Right lobe of liver (tissue), 6 donors: ENCODE results near the gene TNP2. TPM values are rescaled to one million over a fixed set of nuclear protein-coding genes. Genes with fewer than 3 reads are reported as not detected.

ENCODE experiments used
- ATAC-seq, 4 donors: fragments of 200-7000 bp; cut with Tn5 transposase; one replicate each; pipeline ENCODE4 v1.9.1; 2020; ENCODE audit warnings: mild to moderate bottlenecking in 4 of 4, moderate library complexity in 4 of 4
- DNase-seq, 3 donors: peaks; one replicate each; pipeline ENCODE4 v3.0.0-alpha.2; 2020
- H3K27ac ChIP-seq, 3 donors: fragments of 200-600 bp; one replicate each; pipeline ENCODE4 v1.8.0; 2022
- H3K27me3 ChIP-seq, 2 donors: fragments of 200-600 bp; one replicate each; pipeline ENCODE4 v1.8.0; 2022
- H3K36me3 ChIP-seq, 4 donors: fragments of 200-600 bp; sonication (generic) in 1 of 4; one replicate each; pipeline versions ENCODE4 v1.5.1 to v1.8.0; 2017 to 2022; ENCODE audit warnings: control low read depth in 1 of 4
- H3K4me1 ChIP-seq, 4 donors: fragments of 200-600 bp; sonication (generic) in 1 of 4; one replicate each; pipeline versions ENCODE4 v1.5.1 to v1.8.0; 2017 to 2022; ENCODE audit warnings: control low read depth in 1 of 4
- H3K4me3 ChIP-seq, 3 donors: fragments of 200-600 bp; one replicate each; pipeline ENCODE4 v1.8.0; 2022
- H3K9me3 ChIP-seq, 4 donors: fragments of 200-600 bp; sonication (generic) in 1 of 4; one replicate each; pipeline versions ENCODE4 v1.5.1 to v1.8.0; 2017 to 2022; ENCODE audit warnings: control low read depth in 1 of 4
- POLR2A ChIP-seq: fragments of 450-650 bp; IDR thresholded peaks from one replicate; pipeline ENCODE4 v1.6.1; 2017; ENCODE audit warnings: antibody characterized with exemption, mild to moderate bottlenecking
- WGBS: methylation state at CpG from one replicate; pipeline ENCODE4 v1.1.6; 2018; ENCODE audit warnings: low coverage, low lambda C conversion rate; ENCODE audit not compliant: insufficient coverage; ENCODE audit errors: missing lambda C conversion rate; 5-methylcytosine and 5-hydroxymethylcytosine counted together
- intact Hi-C, 2 donors: fragments of 100-400 bp; cut with DNase I; formaldehyde crosslinking; loops; one replicate each; pipeline versions ENCODE4 v1.11.2 to v1.14.1; 2022
- total RNA-seq, 6 experiments: library from RNA; depleted of rRNA in 2 of 6; stranded (reverse); fragments of >200 nt in 2 of 6; fragmentation: NEBNext Ultra II Directional in 3 of 6; extraction: Animal tissue kit (Norgen Biotek cat#: 25700) in 3 of 6; gene quantifications; one replicate each; pipeline versions ENCODE4 v1.1.0 to v1.2.4, GENCODE V29; 2016 to 2023
- TF ChIP-seq, protein P1 (sequence below), 4 donors: fragments of 200-600 bp in 3 of 4; fragments of 450-650 bp in 1 of 4; IDR thresholded peaks; one replicate each; pipeline versions ENCODE4 v1.5.1 to v1.8.0; 2016 to 2022; ENCODE audit warnings: antibody characterized with exemption in 4 of 4, mild to moderate bottlenecking in 2 of 4
- donor health status: DM: no; HTN: yes; CAD: no.
- donor health status: DM: no; HTN: no; CAD: no.
- donor health status: DM: no; HTN: no; CAD: no.
- donor health status: DM: no; HTN: yes; CAD: no.
- donor health status: DM: no; HTN: yes; CAD: no.

TNP2 gene
- total RNA-seq, 6 experiments from 2014 or later: not detected

- DNase-seq: peak; percentile 80 to 93 (median 90)
- WGBS: 18% methylated on average over 8 of the region's 15 CpGs
- no peaks in the 10 kb centered on the region for H3K36me3 ChIP-seq
- H3K4me1 ChIP-seq: peaks cover 0 to 31% (median 9%) of the 10 kb centered on the region in 4 donors
- H3K4me3 ChIP-seq: peak overlapping the region; percentile 14 to 52 (median 51)
- intact Hi-C loops: loop anchor here (5.0 to 10.0 kb wide), 2 partner anchors 54 to 287 kb away; no protein-coding TSS in a partner anchor
- H3K27me3 ChIP-seq: no peaks in the 10 kb centered on the region
- no peaks in the 10 kb centered on the region for H3K9me3 ChIP-seq
- ATAC-seq: peak; percentile 36 to 62 (median 52)
- TF ChIP-seq, protein P1, sequence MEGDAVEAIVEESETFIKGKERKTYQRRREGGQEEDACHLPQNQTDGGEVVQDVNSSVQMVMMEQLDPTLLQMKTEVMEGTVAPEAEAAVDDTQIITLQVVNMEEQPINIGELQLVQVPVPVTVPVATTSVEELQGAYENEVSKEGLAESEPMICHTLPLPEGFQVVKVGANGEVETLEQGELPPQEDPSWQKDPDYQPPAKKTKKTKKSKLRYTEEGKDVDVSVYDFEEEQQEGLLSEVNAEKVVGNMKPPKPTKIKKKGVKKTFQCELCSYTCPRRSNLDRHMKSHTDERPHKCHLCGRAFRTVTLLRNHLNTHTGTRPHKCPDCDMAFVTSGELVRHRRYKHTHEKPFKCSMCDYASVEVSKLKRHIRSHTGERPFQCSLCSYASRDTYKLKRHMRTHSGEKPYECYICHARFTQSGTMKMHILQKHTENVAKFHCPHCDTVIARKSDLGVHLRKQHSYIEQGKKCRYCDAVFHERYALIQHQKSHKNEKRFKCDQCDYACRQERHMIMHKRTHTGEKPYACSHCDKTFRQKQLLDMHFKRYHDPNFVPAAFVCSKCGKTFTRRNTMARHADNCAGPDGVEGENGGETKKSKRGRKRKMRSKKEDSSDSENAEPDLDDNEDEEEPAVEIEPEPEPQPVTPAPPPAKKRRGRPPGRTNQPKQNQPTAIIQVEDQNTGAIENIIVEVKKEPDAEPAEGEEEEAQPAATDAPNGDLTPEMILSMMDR (IDR thresholded peaks at IDR 0.05): no peak
- TF ChIP-seq POLR2A: no peak
- H3K27ac ChIP-seq: peak overlapping the region; percentile 63 to 89 (median 66)
These were observed 10.3 kb downstream of the TNP2 start for GRCh38 chr16:11258553-11259492.

DNA sequence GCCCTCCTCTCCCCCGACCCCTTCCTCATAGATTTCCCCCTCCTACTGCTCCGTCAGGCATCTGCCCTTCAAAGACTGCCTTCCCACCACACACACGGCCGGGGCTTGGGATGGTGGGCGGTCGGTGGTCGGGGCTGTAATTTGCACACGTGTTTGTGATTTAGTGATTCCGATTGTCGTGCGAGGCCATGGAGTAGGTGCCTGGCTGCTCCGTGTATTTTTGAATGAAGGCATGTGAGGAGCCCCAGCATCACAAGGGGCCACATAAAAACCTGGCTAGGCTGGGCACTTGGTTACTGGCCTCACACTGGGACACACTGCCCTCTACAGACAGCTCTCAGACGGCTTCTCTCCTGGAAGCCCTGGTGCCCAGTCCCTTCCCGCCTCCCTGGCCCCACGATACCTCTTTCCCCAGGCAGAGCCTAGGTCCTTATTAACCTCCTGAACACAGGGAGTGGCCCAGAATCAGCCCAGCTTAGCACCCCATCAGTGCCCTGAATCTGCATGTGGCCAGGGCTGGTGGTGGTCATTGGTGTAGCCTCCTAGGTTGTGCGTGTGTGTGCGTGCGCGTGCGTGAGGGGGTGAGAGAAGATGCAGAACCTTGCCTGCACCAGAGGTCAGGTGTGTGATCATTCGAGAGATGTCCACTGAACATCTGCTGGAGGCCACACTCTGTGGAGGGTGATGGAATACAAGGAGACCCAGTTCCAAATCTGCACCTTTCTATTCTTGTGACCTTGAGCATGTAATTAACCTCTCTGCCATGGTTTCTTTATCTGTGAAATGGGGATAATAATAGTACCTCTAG, 11.8 kb downstream of the TNP2 start:
- H3K27me3 ChIP-seq: no peaks in the 10 kb centered on the region
- H3K27ac ChIP-seq: peak overlapping the region; percentile 90 to 96 (median 94)
- ATAC-seq: peak; percentile 48 to 65 (median 59)
- WGBS: 2% methylated on average over 14 of the region's 21 CpGs
- peak overlapping the region; percentile 76 to 92 (median 89) for H3K4me3 ChIP-seq
- TF ChIP-seq, protein P1 (IDR thresholded peaks at IDR 0.05): peak; percentile 64 to 80 (median 74)
- no peak for TF ChIP-seq POLR2A
- DNase-seq: peak; percentile 76 to 77 (median 77)
- intact Hi-C loops: loop anchor here (5.0 to 10.0 kb wide), 2 partner anchors 53 to 285 kb away; no protein-coding TSS in a partner anchor
- no peaks in the 10 kb centered on the region for H3K9me3 ChIP-seq
- peaks cover 0 to 31% (median 9%) of the 10 kb centered on the region in 4 donors for H3K4me1 ChIP-seq
- no peaks in the 10 kb centered on the region for H3K36me3 ChIP-seq

DNA sequence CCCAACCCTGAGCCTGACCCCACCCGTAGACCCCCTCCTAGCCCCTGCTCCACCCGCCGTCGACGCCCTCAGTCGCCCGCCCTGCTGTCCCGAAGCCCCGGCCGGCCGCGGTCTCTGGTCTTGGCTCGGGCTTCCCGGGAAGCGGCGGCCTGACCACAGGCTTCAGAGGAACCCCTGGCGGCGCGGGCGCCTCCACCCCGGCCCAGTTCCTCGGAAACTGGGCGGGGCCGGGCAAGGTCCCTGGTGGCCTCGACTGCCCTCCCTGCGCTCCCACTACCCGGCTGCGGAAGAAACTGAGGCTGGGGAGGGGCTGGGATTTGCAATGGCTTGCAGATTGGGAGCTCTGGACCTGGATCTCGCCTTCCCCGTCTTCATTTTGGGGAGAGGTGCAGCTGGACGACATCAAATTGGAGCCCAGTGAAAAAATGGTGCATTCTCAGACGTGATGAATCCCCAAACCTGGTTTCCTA, 12.4 kb downstream of the TNP2 start:
- intact Hi-C loops: loop anchor here (5.0 to 10.0 kb wide), 2 partner anchors 52 to 284 kb away; no protein-coding TSS in a partner anchor
- WGBS: 0% methylated on average over 19 of the region's 32 CpGs
- Histone ChIP-seq H3K4me1 (peaks cover 0 to 31% (median 9%) of the 10 kb centered on the region in 4 donors), H3K9me3 (no peaks in the 10 kb centered on the region), H3K27ac (peak overlapping the region; percentile 90 to 96 (median 94)), H3K36me3 (no peaks in the 10 kb centered on the region), H3K27me3 (no peaks in the 10 kb centered on the region), H3K4me3 (peak overlapping the region; percentile 76 to 92 (median 89))
- peak; percentile 23 to 36 (median 32) for ATAC-seq
- no peak for TF ChIP-seq POLR2A
- TF ChIP-seq, protein P1 (IDR thresholded peaks at IDR 0.05): no peak
- DNase-seq: peak; percentile 72 to 78 (median 73)
